Thyroid gland (tissue), 4 donors: ENCODE measurements around the gene TRIM45. TPM values are rescaled to one million over a fixed set of nuclear protein-coding genes. Genes with fewer than 3 reads are reported as not detected.

Source experiments
- DNase-seq, 2 donors: peaks; one replicate each; pipeline ENCODE4 v3.0.0-alpha.2; 2019
- H3K27ac ChIP-seq, 3 donors: fragments of 200-600 bp; sonication (generic); 1 replicate in 2 of 3; 2 replicates in 1 of 3; pipeline ENCODE4 v1.5.1; 2016 to 2019; ENCODE audit warnings: mild to moderate bottlenecking in 1 of 3, moderate library complexity in 1 of 3
- H3K27me3 ChIP-seq: fragments of 200-600 bp; sonication (generic); one replicate; pipeline ENCODE4 v1.5.1; 2019
- H3K36me3 ChIP-seq, 2 donors: fragments of 200-600 bp; sonication (generic); one replicate each; pipeline ENCODE4 v1.5.1; 2016 to 2019
- H3K4me1 ChIP-seq, 2 donors: fragments of 200-600 bp; sonication (generic); one replicate each; pipeline ENCODE4 v1.5.1; 2017 to 2019
- H3K4me3 ChIP-seq, 3 donors: fragments of 200-600 bp; sonication (generic); replicated peaks in 1 of 3; 1 replicate in 2 of 3; 2 replicates in 1 of 3; pipeline ENCODE4 v1.5.1; 2016; ENCODE audit warnings: mild to moderate bottlenecking in 1 of 3
- H3K9me3 ChIP-seq: fragments of 200-600 bp; sonication (generic); one replicate; pipeline ENCODE4 v1.5.1; 2017
- CTCF ChIP-seq, 6 experiments: fragments of 200-600 bp in 3 of 6; fragments of 450-650 bp in 3 of 6; sonication (generic) in 3 of 6; IDR thresholded peaks; one replicate each; pipeline ENCODE4 v1.5.1; 2016 to 2019; ENCODE audit warnings: antibody characterized with exemption in 6 of 6, mild to moderate bottlenecking in 2 of 6, inconsistent platforms in 1 of 6, moderate library complexity in 1 of 6
- POLR2A ChIP-seq, 2 donors: fragments of 450-650 bp; IDR thresholded peaks; one replicate each; pipeline ENCODE4 v1.6.1; 2017; ENCODE audit warnings: antibody characterized with exemption in 2 of 2, mild to moderate bottlenecking in 2 of 2, moderate library complexity in 1 of 2
- WGBS, 2 donors: methylation state at CpG; one replicate each; pipeline ENCODE4 v1.1.5; 2017; 5-methylcytosine and 5-hydroxymethylcytosine counted together
- intact Hi-C: fragments of 100-400 bp; cut with DNase I; formaldehyde crosslinking; loops from one replicate; pipeline ENCODE4 v1.15.1; 2023
- microRNA counts, 2 donors: library from miRNA; unstranded; fragments of <30 nt; microRNA quantifications; one replicate each; lab custom pipeline; 2016 to 2017
- microRNA-seq: library from miRNA; unstranded; fragments of <30 nt; microRNA quantifications from one replicate; pipeline ENCODE4, GENCODE V29; 2016
- small RNA-seq: library from RNA; depleted of rRNA; stranded (forward); fragments of <200 nt; gene quantifications from one replicate; pipeline ENCODE3, GENCODE V24; 2016
- total RNA-seq, 4 donors: library from RNA; depleted of rRNA; stranded (reverse); fragments of >200 nt; gene quantifications; one replicate each; pipeline ENCODE4 v1.2.3, GENCODE V29; 2016

TRIM45 gene
- total RNA-seq, 4 donors from 2014 or later, result 5.1 to 7.3 (median 6.3) TPM

GRCh38 chr1:117067533-117068370, 53.8 kb downstream of the TRIM45 start:
- WGBS, 2 donors, result 60 to 63% methylated on average over 6 of the region's 6 CpGs
- Histone ChIP-seq H3K36me3 (no peaks in the 10 kb centered on the region), H3K9me3 (no peaks in the 10 kb centered on the region), H3K4me3 (no peak overlapping the region), H3K27me3 (no peaks in the 10 kb centered on the region), H3K4me1 (no peaks in the 10 kb centered on the region), H3K27ac (no peak overlapping the region)
- TF ChIP-seq CTCF (IDR thresholded peaks at IDR 0.05), result peak; percentile 16 to 93 (median 80)
- TF ChIP-seq POLR2A (IDR thresholded peaks at IDR 0.05), result no peak
- intact Hi-C loops, result loop anchor here (5.0 kb wide), 2 partner anchors 55 to 220 kb away; partner anchors contain the start of gene TRIM45
- peak; percentile 52 to 66 for DNase-seq

- Histone ChIP-seq H3K4me3 (no peak overlapping the region), H3K27me3 (no peaks in the 10 kb centered on the region), H3K9me3 (no peaks in the 10 kb centered on the region), H3K36me3 (no peaks in the 10 kb centered on the region), H3K27ac (no peak overlapping the region), H3K4me1 (no peaks in the 10 kb centered on the region)
- TF ChIP-seq CTCF (IDR thresholded peaks at IDR 0.05) (no peak), POLR2A (IDR thresholded peaks at IDR 0.05) (no peak)
- intact Hi-C loops, result loop anchor here (5.0 kb wide), 2 partner anchors 56 to 221 kb away; partner anchors contain the start of gene TRIM45
- DNase-seq, result no peak
- 81 to 82% methylated on average over 6 of the region's 6 CpGs for WGBS, 2 donors
These were observed 55.2 kb downstream of the TRIM45 start for GRCh38 chr1:117066367-117066766.

GRCh38 chr1:117061986-117062415, 59.5 kb downstream of the TRIM45 start:
- Histone ChIP-seq H3K9me3 (no peaks in the 10 kb centered on the region), H3K27me3 (no peaks in the 10 kb centered on the region), H3K27ac (no peak overlapping the region), H3K4me1 (peaks cover 6 to 8% of the 10 kb centered on the region in 2 donors), H3K4me3 (no peak overlapping the region), H3K36me3 (no peaks in the 10 kb centered on the region)
- TF ChIP-seq POLR2A (IDR thresholded peaks at IDR 0.05) (no peak), CTCF (IDR thresholded peaks at IDR 0.05) (no peak)
- 63 to 71% methylated on average over 2 of the region's 2 CpGs for WGBS, 2 donors
- DNase-seq, result no peak
- intact Hi-C loops, result no loop called here

MicroRNAs encoded within 50 kb of the gene (microRNA counts, 767-probe panel; counts per million panel counts)
- 0 to 2,186 counts per million in 2 donors for microRNA hsa-miR-942 (lab: Ali Mortazavi, UCI)

Small RNA genes lying within 50 kb of the gene (microRNA-seq; reads per million reads assigned to microRNA genes)
- gene MIR942, result 9.5 reads per million, percentile 25 among the genes with 10 or more reads in this experiment

Small RNA genes lying within 50 kb of the gene (small RNA-seq; reads per million reads assigned to genes)
- not detected for gene MIR942

Other genes starting within 250 kb of the TRIM45 start
- 10 to 100 TPM; 18.7 to 38.7 (median 27.6) TPM for gene PTGFRN, start 211.8 kb downstream of the TRIM45 start, total RNA-seq
- gene CD101, start 120.0 kb downstream of the TRIM45 start, total RNA-seq, result 1 to 10 TPM in 1 of 4 donors, under 1 TPM in 3; 0.13 to 1.3 (median 0.73) TPM
- 10 to 100 TPM in 3 of 4 donors, 1 to 10 TPM in 1; 6.0 to 32.3 (median 17.2) TPM for gene TTF2, start 61.4 kb downstream of the TRIM45 start, total RNA-seq
- not detected for gene VTCN1, start 89.2 kb upstream of the TRIM45 start, total RNA-seq
- 10 to 100 TPM; 55.0 to 84.2 (median 79.8) TPM for gene MAN1A2, start 245.7 kb upstream of the TRIM45 start, total RNA-seq